HepG2 (cell line): ENCODE measurements around the gene NUP107. TPM values are rescaled to one million over a fixed set of nuclear protein-coding genes. Genes with fewer than 3 reads are reported as not detected.

Experiments used
- ATAC-seq: fragments of 200-7000 bp; cut with Tn5 transposase; 3 replicates; pipeline ENCODE4 v1.9.1; 2020; ENCODE audit warnings: mild to moderate bottlenecking, moderate library complexity
- BruUV-seq: library from RNA; stranded (reverse); fragments of 400-500 nt; replicated peaks from 2 replicates; lab custom pipeline; 2021; lab: Mats Ljungman, UMichigan
- CTCF ChIA-PET: fragments of 300-600 bp; formaldehyde crosslinking; extraction: SDS; loops from one replicate; lab custom pipeline; 2021; ENCODE audit warnings: low total read pairs, inconsistent platforms, low intra/inter-chr PET ratio; lab: Yijun Ruan, JAX
- POLR2A ChIA-PET: fragments of 350-600 bp; sonication (Branson Sonifier 250); formaldehyde crosslinking; loops from one replicate; lab custom pipeline; 2020; ENCODE audit warnings: antibody characterized with exemption, inconsistent platforms; lab: Yijun Ruan, JAX
- DNase-seq: peaks from one replicate; pipeline ENCODE4 v3.0.0-alpha.2; 2015; ENCODE audit warnings: low spot score
- FAIRE-seq: peaks from 3 replicates; lab custom pipeline; 2011; peaks lifted over from hg19 to GRCh38; lab: Jason Lieb, UNC
- H2AFZ ChIP-seq: one replicate; pipeline ENCODE4 v1.6.1; 2011; ENCODE audit warnings: low read length, inconsistent platforms
- H3K27ac ChIP-seq: fragments of 300-600 bp; 3 replicates; pipeline ENCODE4 v1.8.0; 2011; ENCODE audit warnings: mixed run types, mild to moderate bottlenecking, mixed read lengths, low read length, inconsistent platforms; ENCODE audit not compliant: insufficient read depth; ENCODE audit errors: extremely low read length
- H3K27me3 ChIP-seq, 2 experiments: fragments of 200-600 bp in 1 of 2; 2 replicates in 1 of 2; 3 replicates in 1 of 2; pipeline versions ENCODE4 v1.6.0 to v1.8.0; 2011; ENCODE audit warnings: low read length in 2 of 2, mild to moderate bottlenecking in 2 of 2, moderate library complexity in 2 of 2, inconsistent platforms in 1 of 2; ENCODE audit not compliant: insufficient read depth in 2 of 2, control insufficient read depth in 1 of 2
- H3K36me3 ChIP-seq, 2 experiments: fragments of 200-600 bp in 1 of 2; replicated peaks in 1 of 2; 2 replicates in 1 of 2; 3 replicates in 1 of 2; pipeline versions ENCODE4 v1.5.1 to v1.8.0; 2011; ENCODE audit warnings: low read length in 2 of 2, inconsistent platforms in 1 of 2; ENCODE audit not compliant: insufficient read depth in 2 of 2, control insufficient read depth in 1 of 2
- H3K4me1 ChIP-seq: 2 replicates; pipeline ENCODE4 v1.5.1; 2012; ENCODE audit warnings: low read length, inconsistent platforms; ENCODE audit not compliant: insufficient read depth
- H3K4me2 ChIP-seq: 2 replicates; pipeline ENCODE4 v1.6.0; 2011; ENCODE audit warnings: low read depth, low read length, inconsistent platforms
- H3K4me3 ChIP-seq, 3 experiments: fragments of 200-600 bp in 1 of 3; sonication (generic), shearing (Covaris generic) in 1 of 3; replicated peaks in 1 of 3; 2 replicates each; pipeline ENCODE4 v1.5.1; 2011 to 2016; ENCODE audit warnings: low read length in 3 of 3, inconsistent platforms in 2 of 3, low read depth in 2 of 3, mild to moderate bottlenecking in 2 of 3, control low read depth in 1 of 3, mixed read lengths in 1 of 3; ENCODE audit not compliant: insufficient read depth in 1 of 3
- H3K79me2 ChIP-seq: one replicate; pipeline ENCODE4 v1.6.1; 2011; ENCODE audit warnings: low read length, inconsistent platforms; ENCODE audit not compliant: insufficient read depth
- H3K9ac ChIP-seq: 2 replicates; pipeline ENCODE4 v1.6.0; 2011; ENCODE audit warnings: mild to moderate bottlenecking, low read depth, low read length, inconsistent platforms; ENCODE audit not compliant: insufficient read depth
- H3K9me3 ChIP-seq: 2 replicates; pipeline ENCODE4 v1.5.1; 2012; ENCODE audit warnings: mild to moderate bottlenecking, low read length
- H4K20me1 ChIP-seq: 2 replicates; pipeline ENCODE4 v1.6.0; 2011; ENCODE audit warnings: inconsistent platforms, mild to moderate bottlenecking, low read length, moderate library complexity; ENCODE audit not compliant: insufficient read depth
- CENPT ChIP-seq: sonication (generic); formaldehyde crosslinking; IDR thresholded peaks from 2 replicates; pipeline ENCODE4 v1.8.0; 2022; ENCODE audit warnings: low read depth, mild to moderate bottlenecking, moderate library complexity, missing genetic modification reagents
- DMAP1 ChIP-seq: IDR thresholded peaks from 2 replicates; pipeline ENCODE4 v1.6.1; 2016
- ETV5 ChIP-seq: IDR thresholded peaks from 2 replicates; pipeline ENCODE4 v1.6.1; 2018; ENCODE audit warnings: missing biosample characterization, missing genetic modification reagents, inconsistent platforms, borderline replicate concordance
- GFI1 ChIP-seq: sonication (generic); formaldehyde crosslinking; IDR thresholded peaks from 2 replicates; pipeline ENCODE4 v1.5.0; 2020; ENCODE audit warnings: missing genetic modification reagents, mild to moderate bottlenecking, borderline replicate concordance
- GTF3A ChIP-seq: sonication (generic); formaldehyde crosslinking; conservative IDR thresholded peaks from 2 replicates; pipeline ENCODE4 v1.4.0; 2020; ENCODE audit warnings: mild to moderate bottlenecking, missing genetic modification reagents
- KDM2A ChIP-seq: sonication (generic); formaldehyde crosslinking; IDR thresholded peaks from 2 replicates; pipeline ENCODE4 v1.4.0; 2020; ENCODE audit warnings: low read depth, missing genetic modification reagents, borderline replicate concordance
- KLF11 ChIP-seq: IDR thresholded peaks from 2 replicates; pipeline ENCODE4 v1.6.1; 2016; ENCODE audit warnings: missing compliant biosample characterization
- TEAD2 ChIP-seq: sonication (generic); formaldehyde crosslinking; IDR thresholded peaks from 2 replicates; pipeline ENCODE4 v1.9.0; 2021; ENCODE audit warnings: missing genetic modification reagents
- ZBTB3 ChIP-seq: sonication (generic); formaldehyde crosslinking; IDR thresholded peaks from 2 replicates; pipeline ENCODE4 v1.4.0; 2020; ENCODE audit warnings: low read depth, mild to moderate bottlenecking, moderate library complexity, missing genetic modification reagents, borderline replicate concordance
- ZNF138 ChIP-seq: sonication (generic); formaldehyde crosslinking; IDR thresholded peaks from 2 replicates; pipeline ENCODE4 v1.5.0; 2020; ENCODE audit warnings: mild to moderate bottlenecking, low read depth, missing genetic modification reagents
- ZNF296 ChIP-seq: sonication (generic); formaldehyde crosslinking; conservative IDR thresholded peaks from 2 replicates; pipeline ENCODE4 v1.5.0; 2020; ENCODE audit warnings: mild to moderate bottlenecking, missing genetic modification reagents
- ZNF562 ChIP-seq: sonication (generic); formaldehyde crosslinking; IDR thresholded peaks from 2 replicates; pipeline ENCODE4 v1.8.0; 2022; ENCODE audit warnings: missing genetic modification reagents, borderline replicate concordance
- ZNF772 ChIP-seq: sonication (generic); formaldehyde crosslinking; IDR thresholded peaks from 2 replicates; pipeline ENCODE4 v1.5.0; 2020; ENCODE audit warnings: mild to moderate bottlenecking, missing genetic modification reagents
- ZNF879 ChIP-seq: sonication (generic); formaldehyde crosslinking; IDR thresholded peaks from 2 replicates; pipeline ENCODE4 v1.8.1; 2023; ENCODE audit warnings: missing genetic modification reagents
- ZZZ3 ChIP-seq: sonication (generic); formaldehyde crosslinking; IDR thresholded peaks from 2 replicates; pipeline ENCODE4 v1.4.0; 2020; ENCODE audit warnings: missing genetic modification reagents, mild to moderate bottlenecking, borderline replicate concordance
- WGBS: methylation state at CpG from one replicate; pipeline ENCODE4 v1.1.6; 2017; ENCODE audit warnings: low lambda C conversion rate; 5-methylcytosine and 5-hydroxymethylcytosine counted together
- in situ Hi-C: cut with HindIII; loops from 2 replicates; pipeline ENCODE4 v1.10.0; 2017; ENCODE audit warnings: low pct_unique_long_range_greater_than_20kb; ENCODE audit not compliant: extremely low pct_ligation_motif_present
- intact Hi-C: fragments of 100-400 bp; cut with micrococcal nuclease; formaldehyde crosslinking; loops from one replicate; pipeline ENCODE4 v1.10.0; 2022; ENCODE audit not compliant: unreplicated experiment
- polyA plus RNA-seq, 8 experiments: library from polyadenylated mRNA; depleted of rRNA in 3 of 8; stranded (reverse) in 7 of 8; unstranded in 1 of 8; fragments of >200 nt; fragmentation: Illumina TruSeq in 4 of 8; extraction: Trizol in 4 of 8; gene quantifications; 2 replicates each; pipeline versions ENCODE4 v1.2.1 to v1.2.3, GENCODE V29; 2011 to 2016; ENCODE audit warnings: low read depth in 4 of 8, missing spikeins in 1 of 8, mixed read lengths in 1 of 8; ENCODE audit not compliant: insufficient read depth in 1 of 8
- total RNA-seq, 5 experiments: library from RNA; depleted of rRNA; stranded (reverse); fragments of >200 nt; fragmentation: Illumina TruSeq; extraction: Trizol; gene quantifications; 2 replicates each; pipeline ENCODE4 v1.2.3, GENCODE V29; 2016; ENCODE audit warnings: low read depth in 1 of 5
- TF ChIP-seq, protein P1 (sequence below): sonication (generic); formaldehyde crosslinking; IDR thresholded peaks from 2 replicates; pipeline ENCODE4 v1.8.0; 2022; ENCODE audit warnings: mild to moderate bottlenecking, missing genetic modification reagents, moderate library complexity
- TF ChIP-seq, protein P2 (sequence below): IDR thresholded peaks from 2 replicates; pipeline ENCODE4 v1.6.1; 2016; ENCODE audit warnings: low read depth, borderline replicate concordance
- TF ChIP-seq, protein P3 (sequence below): sonication (generic); formaldehyde crosslinking; conservative IDR thresholded peaks from 2 replicates; pipeline ENCODE4 v1.8.0; 2022; ENCODE audit warnings: low read depth, missing genetic modification reagents

NUP107 gene
- total and polyA plus RNA-seq, 2 of the 13 experiments (the other 11 are each of a cell fraction or from before 2014, with no cell fraction given): 54.7 to 100 TPM

DNA sequence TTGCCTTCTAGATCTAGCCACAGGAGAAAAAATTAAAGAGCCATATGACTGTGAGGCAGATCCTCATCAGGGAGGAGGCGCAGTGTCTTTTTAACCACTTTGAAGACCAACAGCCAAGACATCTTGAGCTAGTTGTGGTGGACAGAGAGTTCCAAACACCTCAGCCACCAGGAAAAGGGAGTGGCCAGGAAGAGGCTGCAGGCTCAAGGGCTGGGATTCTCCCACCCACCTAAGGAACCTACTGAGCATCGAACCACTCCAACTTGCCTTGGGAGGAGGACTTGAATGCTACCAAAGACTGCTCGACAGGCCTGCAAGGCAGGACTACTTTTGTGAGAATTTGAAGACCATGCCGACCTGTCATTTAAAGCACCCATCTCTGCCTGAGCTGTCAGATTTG, 106.7 kb downstream of the NUP107 start:
- POLR2A ChIA-PET: interaction anchor here (0.6 to 2.4 kb wide), 4 partner anchors 8 to 183 kb away, joined by 3 to 26 read pairs (median 4); partner anchors contain the start of genes MDM2 and RAP1B
- Histone ChIP-seq H3K27ac (no peak overlapping the region), H3K9me3 (no peaks in the 10 kb centered on the region), H3K4me1 (peaks cover 45% of the 10 kb centered on the region), H3K36me3 (no peaks in the 10 kb centered on the region), H3K79me2 (peaks cover 3% of the 10 kb centered on the region), H3K9ac (no peak overlapping the region), H2AFZ (no peak overlapping the region), H3K4me2 (no peak overlapping the region), H3K4me3 (no peak overlapping the region), H3K27me3 (no peaks in the 10 kb centered on the region), H4K20me1 (no peaks in the 10 kb centered on the region)
- no peak for ATAC-seq
- intact Hi-C loops (no loop called here), in situ Hi-C loops (no loop called here)
- WGBS: 100% methylated on average over 4 of the region's 4 CpGs
- FAIRE-seq: no peak
- no TSS peak for BruUV-seq
- no peak for TF ChIP-seq TEAD2
- no peak for TF ChIP-seq ZNF562 (CRISPR knock-in tag)
- TF ChIP-seq ZZZ3 (CRISPR knock-in tag): no peak
- TF ChIP-seq ZNF138 (CRISPR knock-in tag): no peak
- no peak for TF ChIP-seq KLF11 (CRISPR knock-in tag)
- TF ChIP-seq DMAP1 (CRISPR knock-in tag): no peak
- no peak for TF ChIP-seq ETV5
- CTCF ChIA-PET: no interaction called here
- no peak for DNase-seq

DNA sequence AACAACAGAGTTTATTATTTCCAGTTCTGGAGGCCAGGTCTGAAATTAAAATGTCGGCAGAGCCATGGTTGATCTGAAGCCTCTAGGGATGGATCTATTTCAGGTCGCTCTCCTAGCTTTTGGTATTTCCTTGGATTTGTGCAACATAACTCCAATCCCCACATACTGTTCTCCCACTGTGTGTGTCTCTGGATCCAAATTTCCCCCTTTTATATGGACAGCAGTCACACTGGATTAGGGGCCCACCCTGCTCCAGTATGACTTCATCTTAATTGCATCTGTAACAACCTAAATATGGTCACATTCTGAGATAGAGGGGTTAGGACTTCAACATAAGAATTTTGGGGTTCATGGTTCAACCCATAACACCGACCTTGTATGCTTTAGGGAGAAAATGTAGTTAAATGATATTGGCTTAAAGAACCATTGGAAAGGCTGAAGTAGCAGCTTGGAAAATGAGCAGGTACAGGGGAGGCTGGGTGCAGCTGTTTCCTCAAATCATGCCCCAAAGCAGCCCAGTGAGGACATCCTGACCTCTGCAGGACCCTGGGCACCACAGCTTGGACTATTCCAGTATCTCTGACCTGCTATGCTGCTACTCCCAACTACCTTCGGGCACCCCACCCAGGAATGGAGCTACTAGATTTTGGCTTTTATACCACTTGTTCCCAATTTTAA, 107.3 kb downstream of the NUP107 start:
- DNase-seq: no peak
- intact Hi-C loops: no loop called here
- TF ChIP-seq ZNF879 (CRISPR knock-in tag) (no peak), GTF3A (no peak), ZNF772 (no peak), KDM2A (no peak), ZNF296 (CRISPR knock-in tag) (no peak), CENPT (CRISPR knock-in tag) (no peak), ZBTB3 (CRISPR knock-in tag) (no peak), GFI1 (no peak)
- TF ChIP-seq, protein P1, sequence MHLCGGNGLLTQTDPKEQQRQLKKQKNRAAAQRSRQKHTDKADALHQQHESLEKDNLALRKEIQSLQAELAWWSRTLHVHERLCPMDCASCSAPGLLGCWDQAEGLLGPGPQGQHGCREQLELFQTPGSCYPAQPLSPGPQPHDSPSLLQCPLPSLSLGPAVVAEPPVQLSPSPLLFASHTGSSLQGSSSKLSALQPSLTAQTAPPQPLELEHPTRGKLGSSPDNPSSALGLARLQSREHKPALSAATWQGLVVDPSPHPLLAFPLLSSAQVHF (CRISPR knock-in tag): no peak
- TF ChIP-seq, protein P2, sequence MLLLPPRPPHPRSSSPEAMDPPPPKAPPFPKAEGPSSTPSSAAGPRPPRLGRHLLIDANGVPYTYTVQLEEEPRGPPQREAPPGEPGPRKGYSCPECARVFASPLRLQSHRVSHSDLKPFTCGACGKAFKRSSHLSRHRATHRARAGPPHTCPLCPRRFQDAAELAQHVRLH (CRISPR knock-in tag): no peak
- TF ChIP-seq, protein P3, sequence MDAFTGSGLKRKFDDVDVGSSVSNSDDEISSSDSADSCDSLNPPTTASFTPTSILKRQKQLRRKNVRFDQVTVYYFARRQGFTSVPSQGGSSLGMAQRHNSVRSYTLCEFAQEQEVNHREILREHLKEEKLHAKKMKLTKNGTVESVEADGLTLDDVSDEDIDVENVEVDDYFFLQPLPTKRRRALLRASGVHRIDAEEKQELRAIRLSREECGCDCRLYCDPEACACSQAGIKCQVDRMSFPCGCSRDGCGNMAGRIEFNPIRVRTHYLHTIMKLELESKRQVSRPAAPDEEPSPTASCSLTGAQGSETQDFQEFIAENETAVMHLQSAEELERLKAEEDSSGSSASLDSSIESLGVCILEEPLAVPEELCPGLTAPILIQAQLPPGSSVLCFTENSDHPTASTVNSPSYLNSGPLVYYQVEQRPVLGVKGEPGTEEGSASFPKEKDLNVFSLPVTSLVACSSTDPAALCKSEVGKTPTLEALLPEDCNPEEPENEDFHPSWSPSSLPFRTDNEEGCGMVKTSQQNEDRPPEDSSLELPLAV (CRISPR knock-in tag): no peak

More for the DNA sequence above, 107.3 kb downstream of the NUP107 start:
- FAIRE-seq: no peak
- 92% methylated on average over 4 of the region's 4 CpGs for WGBS
- ATAC-seq: no peak
- BruUV-seq: no TSS peak
- Histone ChIP-seq H2AFZ (no peak overlapping the region), H3K4me2 (no peak overlapping the region), H3K4me3 (no peak overlapping the region), H3K27ac (no peak overlapping the region), H3K4me1 (peaks cover 45% of the 10 kb centered on the region), H3K36me3 (no peaks in the 10 kb centered on the region), H3K9ac (no peak overlapping the region), H3K79me2 (no peaks in the 10 kb centered on the region), H3K9me3 (no peaks in the 10 kb centered on the region), H3K27me3 (no peaks in the 10 kb centered on the region), H4K20me1 (no peaks in the 10 kb centered on the region)
- POLR2A ChIA-PET: interaction anchor here (2.4 kb wide), 1 partner anchor 14 kb away, joined by 26 read pairs; the partner anchor contains the start of gene MDM2
- in situ Hi-C loops: no loop called here
- CTCF ChIA-PET: no interaction called here
